ENCODE results near the gene CASP14.

- no peak for TF ChIP-seq POLR2A (IDR thresholded peaks at IDR 0.05)
- TF ChIP-seq CTCF (IDR thresholded peaks at IDR 0.05), result no peak
These were observed 11.7 kb upstream of the CASP14 start for GRCh38 chr19:15037586-15037985.

All from uterus (tissue), 2 donors.